HG02973 (cell line): ENCODE measurements around the gene SH3D21.

Experiments used
- ATAC-seq: cut with Tn5 transposase; IDR thresholded peaks from one replicate; pipeline ENCODE4 v1.9.1; 2021; ENCODE audit warnings: moderate library complexity; ENCODE audit not compliant: unreplicated experiment

Gene SH3D21

GRCh38 chr1:36303244-36303643 is 2.9 kb upstream of the SH3D21 start:
- ATAC-seq: no peak

- no peak for ATAC-seq
These were observed 2.4 kb upstream of the SH3D21 start for GRCh38 chr1:36303650-36304360.

GRCh38 chr1:36304521-36304920 is 1.6 kb upstream of the SH3D21 start:
- ATAC-seq: no peak

- ATAC-seq: no peak
These were observed 926 bp upstream of the SH3D21 start for GRCh38 chr1:36304970-36305914.

- ATAC-seq: no peak
These were observed 306 bp upstream of the SH3D21 start for GRCh38 chr1:36305915-36306209.

- peak; percentile 98 for ATAC-seq
These were observed 811 bp downstream of the SH3D21 start for GRCh38 chr1:36306902-36307456.

GRCh38 chr1:36307601-36308330 is 1.6 kb downstream of the SH3D21 start:
- ATAC-seq: no peak

- no peak for ATAC-seq
These were observed 3.2 kb downstream of the SH3D21 start for GRCh38 chr1:36309397-36309796.

- ATAC-seq: no peak
These were observed 14.2 kb downstream of the SH3D21 start for GRCh38 chr1:36320291-36320761.

GRCh38 chr1:36320767-36321118 is 14.6 kb downstream of the SH3D21 start:
- no peak for ATAC-seq

GRCh38 chr1:36321119-36321951 is 15.2 kb downstream of the SH3D21 start:
- ATAC-seq: no peak

GRCh38 chr1:36322041-36322785 is 16.0 kb downstream of the SH3D21 start:
- ATAC-seq: no peak

GRCh38 chr1:36322786-36323635 is 16.8 kb downstream of the SH3D21 start:
- no peak for ATAC-seq

GRCh38 chr1:36323636-36324352 is 17.6 kb downstream of the SH3D21 start, which contains the start of gene EVA1B:
Gene EVA1B, minus strand, starts transcription at chr1:36323645. Its CDS starts 608 bp downstream, at chr1:36323037.
- ATAC-seq: no peak

GRCh38 chr1:36324353-36324703 is 18.2 kb downstream of the SH3D21 start:
- no peak for ATAC-seq

- no peak for ATAC-seq
These were observed 20.3 kb downstream of the SH3D21 start for GRCh38 chr1:36326499-36326898.

GRCh38 chr1:36327421-36328087 is 21.4 kb downstream of the SH3D21 start:
- ATAC-seq: no peak

GRCh38 chr1:36328088-36328480 is 21.9 kb downstream of the SH3D21 start:
- ATAC-seq: no peak
